ENCODE data around the gene MIER2.

The MIER2 gene

GRCh38 chr19:377801-378581 is 33.4 kb upstream of the MIER2 start:
- H3K27ac ChIP-seq (ENCODE audit: low read length): no peak overlapping the region
- no peak overlapping the region for H3K9ac ChIP-seq (ENCODE audit: low read length in 2 of 2)
- H3K9me3 ChIP-seq (ENCODE audit: control insufficient read depth in 2 of 2, low read length in 2 of 2): no peaks in the 10 kb centered on the region
- no peaks in the 10 kb centered on the region for H3K36me3 ChIP-seq (ENCODE audit: control insufficient read depth in 2 of 2, insufficient read depth in 2 of 2, low read length in 2 of 2)
- H3K4me1 ChIP-seq (ENCODE audit: control insufficient read depth, insufficient read depth, low read length): no peaks in the 10 kb centered on the region
- H3K4me3 ChIP-seq (ENCODE audit: low read length in 2 of 2): no peak overlapping the region
- peaks cover 17 to 21% of the 10 kb centered on the region in 2 donors for H3K27me3 ChIP-seq (ENCODE audit: control insufficient read depth in 1 of 2, insufficient read depth in 2 of 2, low read length in 2 of 2)

GRCh38 chr19:376111-376470 is 31.5 kb upstream of the MIER2 start:
- Histone ChIP-seq H3K9me3 (ENCODE audit: control insufficient read depth in 2 of 2, low read length in 2 of 2) (no peaks in the 10 kb centered on the region), H3K27me3 (ENCODE audit: control insufficient read depth in 1 of 2, insufficient read depth in 2 of 2, low read length in 2 of 2) (peaks cover 19 to 20% of the 10 kb centered on the region in 2 donors), H3K9ac (ENCODE audit: low read length in 2 of 2) (no peak overlapping the region), H3K27ac (ENCODE audit: low read length) (no peak overlapping the region), H3K4me1 (ENCODE audit: control insufficient read depth, insufficient read depth, low read length) (peaks cover 3% of the 10 kb centered on the region), H3K36me3 (ENCODE audit: control insufficient read depth in 2 of 2, insufficient read depth in 2 of 2, low read length in 2 of 2) (no peaks in the 10 kb centered on the region), H3K4me3 (ENCODE audit: low read length in 2 of 2) (no peak overlapping the region)

- H3K4me1 ChIP-seq (ENCODE audit: control insufficient read depth, insufficient read depth, low read length): peaks cover 3% of the 10 kb centered on the region
- no peak overlapping the region for H3K9ac ChIP-seq (ENCODE audit: low read length in 2 of 2)
- H3K4me3 ChIP-seq (ENCODE audit: low read length in 2 of 2): no peak overlapping the region
- no peaks in the 10 kb centered on the region for H3K36me3 ChIP-seq (ENCODE audit: control insufficient read depth in 2 of 2, insufficient read depth in 2 of 2, low read length in 2 of 2)
- no peak overlapping the region for H3K27ac ChIP-seq (ENCODE audit: low read length)
- H3K9me3 ChIP-seq (ENCODE audit: control insufficient read depth in 2 of 2, low read length in 2 of 2): no peaks in the 10 kb centered on the region
- peaks cover 19 to 20% of the 10 kb centered on the region in 2 donors for H3K27me3 ChIP-seq (ENCODE audit: control insufficient read depth in 1 of 2, insufficient read depth in 2 of 2, low read length in 2 of 2)
Observed at GRCh38 chr19:375395-376110, 31.0 kb upstream of the MIER2 start.

GRCh38 chr19:374886-375235 is 30.3 kb upstream of the MIER2 start:
- Histone ChIP-seq H3K9me3 (ENCODE audit: control insufficient read depth in 2 of 2, low read length in 2 of 2) (no peaks in the 10 kb centered on the region), H3K27me3 (ENCODE audit: control insufficient read depth in 1 of 2, insufficient read depth in 2 of 2, low read length in 2 of 2) (peaks cover 19 to 20% of the 10 kb centered on the region in 2 donors), H3K4me1 (ENCODE audit: control insufficient read depth, insufficient read depth, low read length) (peaks cover 3% of the 10 kb centered on the region), H3K27ac (ENCODE audit: low read length) (no peak overlapping the region), H3K36me3 (ENCODE audit: control insufficient read depth in 2 of 2, insufficient read depth in 2 of 2, low read length in 2 of 2) (no peaks in the 10 kb centered on the region), H3K9ac (ENCODE audit: low read length in 2 of 2) (no peak overlapping the region), H3K4me3 (ENCODE audit: low read length in 2 of 2) (no peak overlapping the region)

GRCh38 chr19:374183-374885 is 29.7 kb upstream of the MIER2 start:
- H3K9me3 ChIP-seq (ENCODE audit: control insufficient read depth in 2 of 2, low read length in 2 of 2): no peaks in the 10 kb centered on the region
- H3K4me1 ChIP-seq (ENCODE audit: control insufficient read depth, insufficient read depth, low read length): peaks cover 3% of the 10 kb centered on the region
- no peak overlapping the region for H3K4me3 ChIP-seq (ENCODE audit: low read length in 2 of 2)
- no peak overlapping the region for H3K27ac ChIP-seq (ENCODE audit: low read length)
- H3K9ac ChIP-seq (ENCODE audit: low read length in 2 of 2): no peak overlapping the region
- no peaks in the 10 kb centered on the region for H3K36me3 ChIP-seq (ENCODE audit: control insufficient read depth in 2 of 2, insufficient read depth in 2 of 2, low read length in 2 of 2)
- H3K27me3 ChIP-seq (ENCODE audit: control insufficient read depth in 1 of 2, insufficient read depth in 2 of 2, low read length in 2 of 2): peaks cover 19 to 20% of the 10 kb centered on the region in 2 donors

GRCh38 chr19:373391-374182 is 29.0 kb upstream of the MIER2 start:
- Histone ChIP-seq H3K4me1 (ENCODE audit: control insufficient read depth, insufficient read depth, low read length) (peaks cover 3% of the 10 kb centered on the region), H3K27me3 (ENCODE audit: control insufficient read depth in 1 of 2, insufficient read depth in 2 of 2, low read length in 2 of 2) (peaks cover 20 to 21% of the 10 kb centered on the region in 2 donors), H3K9ac (ENCODE audit: low read length in 2 of 2) (no peak overlapping the region), H3K36me3 (ENCODE audit: control insufficient read depth in 2 of 2, insufficient read depth in 2 of 2, low read length in 2 of 2) (no peaks in the 10 kb centered on the region), H3K27ac (ENCODE audit: low read length) (no peak overlapping the region), H3K4me3 (ENCODE audit: low read length in 2 of 2) (no peak overlapping the region), H3K9me3 (ENCODE audit: control insufficient read depth in 2 of 2, low read length in 2 of 2) (no peaks in the 10 kb centered on the region)

- Histone ChIP-seq H3K4me1 (ENCODE audit: control insufficient read depth, insufficient read depth, low read length) (peaks cover 3% of the 10 kb centered on the region), H3K27ac (ENCODE audit: low read length) (no peak overlapping the region), H3K27me3 (ENCODE audit: control insufficient read depth in 1 of 2, insufficient read depth in 2 of 2, low read length in 2 of 2) (peaks cover 20% of the 10 kb centered on the region in 2 donors), H3K9ac (ENCODE audit: low read length in 2 of 2) (no peak overlapping the region), H3K4me3 (ENCODE audit: low read length in 2 of 2) (no peak overlapping the region), H3K9me3 (ENCODE audit: control insufficient read depth in 2 of 2, low read length in 2 of 2) (no peaks in the 10 kb centered on the region), H3K36me3 (ENCODE audit: control insufficient read depth in 2 of 2, insufficient read depth in 2 of 2, low read length in 2 of 2) (no peaks in the 10 kb centered on the region)
Observed at GRCh38 chr19:372306-372890, 27.8 kb upstream of the MIER2 start.

- no peaks in the 10 kb centered on the region for H3K36me3 ChIP-seq (ENCODE audit: control insufficient read depth in 2 of 2, insufficient read depth in 2 of 2, low read length in 2 of 2)
- H3K4me3 ChIP-seq (ENCODE audit: low read length in 2 of 2): no peak overlapping the region
- peaks cover 20 to 24% of the 10 kb centered on the region in 2 donors for H3K27me3 ChIP-seq (ENCODE audit: control insufficient read depth in 1 of 2, insufficient read depth in 2 of 2, low read length in 2 of 2)
- H3K27ac ChIP-seq (ENCODE audit: low read length): no peak overlapping the region
- no peaks in the 10 kb centered on the region for H3K9me3 ChIP-seq (ENCODE audit: control insufficient read depth in 2 of 2, low read length in 2 of 2)
- H3K9ac ChIP-seq (ENCODE audit: low read length in 2 of 2): no peak overlapping the region
- H3K4me1 ChIP-seq (ENCODE audit: control insufficient read depth, insufficient read depth, low read length): peaks cover 3% of the 10 kb centered on the region
Observed at GRCh38 chr19:371501-372168, 27.0 kb upstream of the MIER2 start.

GRCh38 chr19:370641-371330 is 26.2 kb upstream of the MIER2 start:
- Histone ChIP-seq H3K9ac (ENCODE audit: low read length in 2 of 2) (no peak overlapping the region), H3K9me3 (ENCODE audit: control insufficient read depth in 2 of 2, low read length in 2 of 2) (no peaks in the 10 kb centered on the region), H3K27ac (ENCODE audit: low read length) (no peak overlapping the region), H3K36me3 (ENCODE audit: control insufficient read depth in 2 of 2, insufficient read depth in 2 of 2, low read length in 2 of 2) (no peaks in the 10 kb centered on the region), H3K4me1 (ENCODE audit: control insufficient read depth, insufficient read depth, low read length) (peaks cover 3% of the 10 kb centered on the region), H3K27me3 (ENCODE audit: control insufficient read depth in 1 of 2, insufficient read depth in 2 of 2, low read length in 2 of 2) (peaks cover 20 to 25% of the 10 kb centered on the region in 2 donors), H3K4me3 (ENCODE audit: low read length in 2 of 2) (no peak overlapping the region)

Measured in stomach smooth muscle (tissue), 2 donors.